ENCODE measurements around the gene OTUB1.

The OTUB1 gene

DNA sequence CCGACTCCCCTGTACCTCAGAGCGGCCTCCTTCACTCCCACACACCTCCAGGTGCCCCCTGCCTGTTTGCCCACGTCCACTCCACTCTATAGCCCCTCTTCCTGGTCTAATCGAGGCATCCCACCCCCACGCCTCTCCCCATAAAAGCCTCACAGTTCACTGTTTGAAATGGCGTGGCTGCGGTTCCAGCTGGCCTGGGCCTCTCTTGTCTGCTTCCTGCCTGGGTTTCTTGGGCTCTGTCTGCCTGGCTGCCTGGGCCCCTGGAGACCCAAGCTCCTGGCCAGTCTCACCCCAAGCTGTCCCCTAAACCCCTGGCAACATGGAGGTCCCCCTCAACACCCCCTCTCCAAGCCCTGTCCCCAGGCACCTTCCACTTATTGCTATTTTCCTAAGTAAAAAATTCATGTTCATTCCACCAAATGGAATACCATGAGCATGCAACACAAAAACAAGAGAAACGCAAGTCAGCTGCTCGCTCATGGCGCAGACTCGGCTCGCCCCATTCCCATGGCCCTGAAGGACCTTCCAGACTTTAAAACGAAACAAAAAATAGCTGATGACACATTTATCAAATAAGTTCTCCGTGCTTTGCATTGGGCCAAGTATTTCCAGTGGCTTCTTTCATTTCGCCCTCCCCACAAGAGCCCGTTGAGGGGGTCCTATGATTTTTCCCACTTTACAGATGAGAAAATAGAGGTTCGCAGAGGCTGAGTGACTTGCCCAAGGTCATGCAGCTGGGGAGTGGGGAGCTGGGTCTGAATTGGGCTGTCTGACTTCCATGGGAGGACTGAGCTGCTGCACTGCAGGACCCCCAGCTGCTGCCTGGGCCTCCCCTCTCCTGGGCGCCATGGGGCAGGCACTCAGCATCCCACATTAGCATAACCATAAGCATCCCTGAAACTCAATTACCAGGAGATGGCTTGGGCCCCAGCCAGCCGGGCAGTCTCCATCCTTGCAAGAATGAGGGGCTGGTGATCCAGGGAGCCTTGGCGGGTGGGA, 37.8 kb downstream of the OTUB1 start:
- no peak for DNase-seq (ENCODE audit: low read depth in 2 of 2)

- DNase-seq (ENCODE audit: low read depth in 2 of 2) = no peak
Observed at GRCh38 chr11:64025205-64025604, 39.0 kb downstream of the OTUB1 start.

GRCh38 chr11:64026575-64027205, 40.5 kb downstream of the OTUB1 start:
- DNase-seq (ENCODE audit: low read depth in 2 of 2) = no peak

GRCh38 chr11:64027651-64028397, 41.6 kb downstream of the OTUB1 start:
- no peak for DNase-seq (ENCODE audit: low read depth in 2 of 2)

- DNase-seq (ENCODE audit: low read depth in 2 of 2) = no peak
Observed at GRCh38 chr11:64028398-64029115, 42.3 kb downstream of the OTUB1 start.

GRCh38 chr11:64029773-64030172, 43.5 kb downstream of the OTUB1 start:
- no peak for DNase-seq (ENCODE audit: low read depth in 2 of 2)

DNA sequence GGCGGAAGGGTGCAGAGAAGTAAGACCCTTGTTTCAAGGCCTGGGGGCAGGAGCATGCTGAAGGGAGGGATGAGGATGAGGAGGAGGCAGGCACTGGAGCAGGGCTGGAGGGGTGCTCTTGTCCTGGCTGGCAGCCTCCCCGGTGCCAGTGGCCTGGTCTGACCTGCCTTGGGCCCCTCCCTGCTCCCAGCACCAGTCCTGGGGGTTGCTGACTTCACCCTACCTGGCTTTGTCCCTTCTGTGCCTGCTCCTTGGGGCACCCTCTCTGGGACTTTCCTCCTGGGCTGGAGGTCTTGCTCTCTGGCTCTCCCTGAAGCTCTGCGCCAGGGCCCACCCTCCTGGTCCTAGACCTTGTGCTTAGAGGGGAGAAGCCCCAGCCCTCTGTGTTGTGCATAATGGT, 44.8 kb downstream of the OTUB1 start:
- no peak for DNase-seq (ENCODE audit: low read depth in 2 of 2)

DNA sequence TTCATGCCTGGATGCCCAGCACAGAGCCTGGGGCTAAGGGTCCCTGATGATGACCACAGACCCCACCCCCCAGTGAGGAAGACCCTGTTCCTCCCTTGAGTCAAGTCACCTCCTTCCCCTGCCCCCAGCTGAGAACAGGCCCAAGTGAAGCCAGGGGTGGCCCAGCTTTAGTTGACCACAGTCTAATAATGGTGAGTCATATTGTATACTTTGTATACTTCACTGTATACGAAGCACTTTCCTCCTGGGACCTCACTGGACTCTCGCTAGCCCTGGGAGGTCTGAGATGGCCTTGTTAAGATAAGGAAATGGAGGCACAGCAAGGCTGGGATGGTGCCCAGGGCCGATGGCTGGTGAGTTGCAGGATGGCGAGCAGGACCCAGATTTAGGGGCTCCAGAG, 45.8 kb downstream of the OTUB1 start:
- DNase-seq (ENCODE audit: low read depth in 2 of 2) = no peak

GRCh38 chr11:64034411-64034811, 48.2 kb downstream of the OTUB1 start:
- no peak for DNase-seq (ENCODE audit: low read depth in 2 of 2)

DNA sequence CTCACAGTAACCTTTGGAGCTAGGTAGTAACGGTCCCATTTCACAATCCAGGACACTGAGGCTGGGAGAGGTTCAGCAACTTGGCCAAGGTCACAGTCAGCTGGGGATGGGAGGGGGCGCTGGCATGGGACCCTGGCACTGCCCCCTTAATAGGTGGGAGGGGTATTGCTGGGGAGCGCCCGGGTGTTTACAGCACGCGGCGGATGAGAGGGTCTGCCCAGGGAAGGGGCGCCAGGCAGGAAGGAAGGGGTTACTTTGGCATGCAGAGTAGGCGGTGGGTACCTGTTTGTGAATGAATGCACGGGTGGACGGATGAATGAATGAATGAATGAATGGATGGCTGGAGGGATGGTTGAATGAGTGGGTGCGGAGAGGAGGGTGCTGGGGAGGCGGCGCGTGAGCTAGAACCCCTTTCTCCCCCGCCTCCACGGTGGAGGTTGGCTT, 48.9 kb downstream of the OTUB1 start:
- no peak for DNase-seq (ENCODE audit: low read depth in 2 of 2)

DNA sequence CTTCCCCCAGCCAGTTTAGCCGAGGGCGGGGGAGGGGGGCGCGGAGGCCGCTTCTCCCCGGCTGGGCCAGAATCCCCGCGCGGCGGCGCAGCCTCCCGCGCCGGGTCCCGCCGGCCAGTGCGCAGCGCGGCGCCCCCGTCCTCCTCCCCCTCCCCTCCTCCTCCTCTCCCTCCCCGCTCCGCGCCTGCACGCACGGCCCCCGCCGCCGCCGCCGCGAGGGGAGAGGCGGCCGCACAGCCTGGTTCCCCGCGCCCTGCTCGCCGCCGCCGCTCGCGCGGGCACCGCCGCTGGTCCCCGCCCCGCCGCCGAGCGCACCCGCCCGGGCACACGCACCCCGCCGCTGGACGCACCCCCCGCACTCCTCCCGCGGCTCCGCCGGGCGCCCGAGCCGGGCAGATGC, 49.3 kb downstream of the OTUB1 start, which contains the start of gene FLRT1:
Gene FLRT1, plus strand, starts transcription at position 356 of the 400 bp plus-strand sequence. CDS start 80,337 bp downstream, outside the sequence.
- no peak for DNase-seq (ENCODE audit: low read depth in 2 of 2)

GRCh38 chr11:64036087-64037026, 50.1 kb downstream of the OTUB1 start:
- DNase-seq (ENCODE audit: low read depth in 2 of 2) = no peak

- DNase-seq (ENCODE audit: low read depth in 2 of 2) = no peak
Observed at GRCh38 chr11:64037027-64037634, 50.9 kb downstream of the OTUB1 start.

GRCh38 chr11:64038500-64038899, 52.3 kb downstream of the OTUB1 start:
- no peak for DNase-seq (ENCODE audit: low read depth in 2 of 2)

DNA sequence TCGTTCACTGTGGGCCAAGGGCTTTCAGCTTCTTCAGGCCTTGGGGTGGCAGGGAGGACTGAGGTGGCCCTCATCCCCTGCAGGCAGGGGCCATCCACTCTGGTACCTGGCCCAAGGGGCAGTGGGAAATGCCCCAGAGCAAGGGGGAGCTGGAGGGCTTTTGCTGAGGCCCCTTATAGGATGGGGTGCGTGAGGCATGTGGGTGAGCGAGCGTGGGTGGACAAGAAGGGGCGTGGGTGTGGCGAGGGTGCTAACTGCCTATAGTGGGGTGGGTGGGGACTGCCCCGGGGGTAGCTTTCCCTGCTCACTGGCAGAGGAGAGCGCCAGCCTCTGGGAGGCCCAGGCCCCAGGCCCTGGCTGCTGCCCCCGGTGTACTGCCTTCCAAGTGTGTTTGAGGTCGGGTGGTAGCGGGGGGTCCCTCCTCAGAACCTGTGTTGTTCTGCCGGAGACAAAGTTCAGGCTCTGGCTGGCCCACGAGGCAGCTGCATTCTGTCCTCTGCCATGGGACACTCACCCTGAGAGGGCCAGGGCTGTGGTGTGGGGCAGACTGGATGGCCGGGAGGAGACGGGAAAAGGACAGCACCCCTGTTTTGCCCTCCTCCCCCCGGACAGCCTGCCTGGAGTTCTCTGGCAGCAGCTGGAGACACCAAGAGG, 52.9 kb downstream of the OTUB1 start:
- DNase-seq (ENCODE audit: low read depth in 2 of 2) = no peak

GRCh38 chr11:64040684-64041322, 54.6 kb downstream of the OTUB1 start:
- no peak for DNase-seq (ENCODE audit: low read depth in 2 of 2)

GRCh38 chr11:64041846-64042245, 55.6 kb downstream of the OTUB1 start:
- DNase-seq (ENCODE audit: low read depth in 2 of 2) = no peak

- DNase-seq (ENCODE audit: low read depth in 2 of 2) = no peak
Observed at GRCh38 chr11:64042301-64042700, 56.1 kb downstream of the OTUB1 start.

GRCh38 chr11:64043545-64043944, 57.3 kb downstream of the OTUB1 start:
- no peak for DNase-seq (ENCODE audit: low read depth in 2 of 2)

Measured in fibroblast of skin of left quadriceps (primary cell).